K562 (cell line): ENCODE data around the gene BDNF. TPM values are rescaled to one million over a fixed set of nuclear protein-coding genes. Genes with fewer than 3 reads are reported as not detected.
"Not testable (repeated sequence)": the region's sequence is repeated elsewhere in the genome, so short reads cannot be mapped to it uniquely, and the experiment has no call there.

Source experiments
- ATAC-seq: fragments of 200-7000 bp; cut with Tn5 transposase; 3 replicates; pipeline ENCODE4 v1.9.1; 2020; ENCODE audit warnings: moderate library complexity
- BruUV-seq: library from RNA; stranded (reverse); fragments of 400-500 nt; replicated peaks from 2 replicates; lab custom pipeline; 2021; lab: Mats Ljungman, UMichigan
- CTCF ChIA-PET: fragments of 300-600 bp; formaldehyde crosslinking; extraction: SDS; loops from one replicate; lab custom pipeline; 2021; ENCODE audit warnings: low intra/inter-chr PET ratio; lab: Yijun Ruan, JAX
- POLR2A ChIA-PET: fragments of 300-600, 350-650 bp; sonication (Branson Sonifier 250); formaldehyde crosslinking; extraction: SDS; loops from one replicate; lab custom pipeline; 2021; ENCODE audit warnings: antibody characterized with exemption, inconsistent platforms; lab: Yijun Ruan, JAX
- DNase-seq, 4 experiments: peaks; one replicate each; pipeline versions ENCODE4 v3.0.0 to v3.0.0-alpha.2; 2011 to 2018; ENCODE audit warnings: low spot score in 3 of 4, mixed read lengths in 3 of 4; ENCODE audit errors: extremely low read depth in 1 of 4
- FAIRE-seq: peaks from 2 replicates; lab custom pipeline; 2011; peaks lifted over from hg19 to GRCh38; lab: Jason Lieb, UNC
- H2AFZ ChIP-seq: 2 replicates; pipeline ENCODE4 v1.6.0; 2011; ENCODE audit warnings: low read depth, low read length, control low read depth, inconsistent platforms
- H3K27ac ChIP-seq: fragments of 200-600 bp; 3 replicates; pipeline ENCODE4 v1.8.0; 2011; ENCODE audit warnings: low read depth, mild to moderate bottlenecking, control low read depth, inconsistent platforms, low read length, moderate library complexity, mixed read lengths; ENCODE audit errors: extremely low read depth
- H3K27me3 ChIP-seq, 2 experiments: fragments of 300-600 bp in 1 of 2; 2 replicates in 1 of 2; 3 replicates in 1 of 2; pipeline versions ENCODE4 v1.6.0 to v1.8.0; 2011; ENCODE audit warnings: inconsistent platforms in 2 of 2, low read length in 2 of 2, mild to moderate bottlenecking in 1 of 2, mixed read lengths in 1 of 2, moderate library complexity in 1 of 2; ENCODE audit not compliant: control insufficient read depth in 2 of 2, insufficient read depth in 2 of 2
- H3K36me3 ChIP-seq: fragments of 300-600 bp; 3 replicates; pipeline ENCODE4 v1.8.0; 2011; ENCODE audit warnings: mild to moderate bottlenecking, low read length, inconsistent platforms; ENCODE audit not compliant: control insufficient read depth, insufficient read depth
- H3K4me1 ChIP-seq, 2 experiments: fragments of 200-600 bp in 1 of 2; replicated peaks in 1 of 2; 2 replicates in 1 of 2; 3 replicates in 1 of 2; pipeline versions ENCODE4 v1.5.1 to v1.8.0; 2011; ENCODE audit warnings: inconsistent platforms in 2 of 2, low read length in 2 of 2, mild to moderate bottlenecking in 1 of 2, mixed read lengths in 1 of 2, moderate library complexity in 1 of 2; ENCODE audit not compliant: control insufficient read depth in 2 of 2, insufficient read depth in 2 of 2
- H3K4me2 ChIP-seq: 2 replicates; pipeline ENCODE4 v1.6.1; 2011; ENCODE audit warnings: low read length, control low read depth, inconsistent platforms, mixed read lengths; ENCODE audit not compliant: insufficient read depth
- H3K4me3 ChIP-seq: fragments of 200-600 bp; sonication (generic), shearing (Covaris generic); 2 replicates; pipeline ENCODE4 v1.5.1; 2016; ENCODE audit warnings: control low read depth, inconsistent platforms
- H3K79me2 ChIP-seq: fragments of 200-600 bp; 3 replicates; pipeline ENCODE4 v1.8.0; 2011; ENCODE audit warnings: low read length, inconsistent platforms; ENCODE audit not compliant: control insufficient read depth, insufficient read depth
- H3K9ac ChIP-seq, 2 experiments: 2 replicates each; pipeline versions ENCODE4 v1.6.0 to v1.6.1; 2011; ENCODE audit warnings: low read depth in 2 of 2, low read length in 2 of 2, control low read depth in 1 of 2, inconsistent platforms in 1 of 2, mild to moderate bottlenecking in 1 of 2, mixed read lengths in 1 of 2; ENCODE audit not compliant: insufficient read depth in 1 of 2
- H3K9me1 ChIP-seq: one replicate; pipeline ENCODE4 v1.6.0; 2011; ENCODE audit warnings: inconsistent platforms, mild to moderate bottlenecking, low read length, moderate library complexity; ENCODE audit not compliant: control insufficient read depth, insufficient read depth
- H3K9me3 ChIP-seq: replicated peaks from 2 replicates; pipeline ENCODE4 v1.5.1; 2011; ENCODE audit warnings: low read depth, low read length, inconsistent platforms; ENCODE audit not compliant: control insufficient read depth, insufficient read depth
- H4K20me1 ChIP-seq: replicated peaks from 2 replicates; pipeline ENCODE4 v1.6.1; 2011; ENCODE audit warnings: low read length, inconsistent platforms, mixed read lengths; ENCODE audit not compliant: control insufficient read depth, insufficient read depth
- WGBS: fragments of 100-300 bp; shearing (Covaris generic); methylation state at CpG from one replicate; pipeline ENCODE4 v1.1.6; 2016; ENCODE audit warnings: low coverage, mixed read lengths; ENCODE audit not compliant: insufficient coverage; ENCODE audit errors: missing lambda C conversion rate; 5-methylcytosine and 5-hydroxymethylcytosine counted together
- in situ Hi-C: fragments of 300-500 bp; cut with MboI; formaldehyde crosslinking; loops from 4 replicates; pipeline ENCODE4 v1.15.0; 2018; ENCODE audit warnings: inconsistent platforms, mixed read lengths
- intact Hi-C: fragments of 100-400 bp; cut with micrococcal nuclease; formaldehyde crosslinking; loops from 2 replicates; pipeline ENCODE4 v1.14.2; 2022
- polyA plus RNA-seq, 8 experiments: library from polyadenylated mRNA; depleted of rRNA in 4 of 8; stranded (reverse) in 5 of 8; unstranded in 3 of 8; fragments of >200 nt; fragmentation: Nextera tagmentation in 2 of 8; fragmentation: Illumina TruSeq in 1 of 8; extraction: Ambion mirVana in 2 of 8; extraction: Trizol in 1 of 8; gene quantifications; 2 replicates each; pipeline versions ENCODE4 v1.2.1 to v1.2.3, GENCODE V29; 2011 to 2014; ENCODE audit warnings: inconsistent platforms in 1 of 8, missing spikeins in 1 of 8
- total RNA-seq, 7 experiments: library from RNA; depleted of rRNA in 6 of 7; stranded (reverse); fragments of >200 nt in 6 of 7; fragmentation: Illumina TruSeq in 2 of 7; extraction: Trizol in 2 of 7; gene quantifications; 2 replicates each; pipeline versions ENCODE4 v1.2.1 to v1.2.3, GENCODE V29; 2011 to 2021; ENCODE audit warnings: low replicate concordance in 1 of 7

Gene BDNF
- total and polyA plus RNA-seq, 9 of the 15 experiments (the other 6 are each of a cell fraction or from before 2014, with no cell fraction given): 0.04 TPM; not detected in 8

GRCh38 chr11:27634282-27634681, 66.0 kb downstream of the BDNF start:
- H3K4me1 ChIP-seq, H3K9me1 ChIP-seq, intact Hi-C loops, H3K4me2 ChIP-seq, H3K79me2 ChIP-seq, in situ Hi-C loops, H2AFZ ChIP-seq, H3K36me3 ChIP-seq, H3K27ac ChIP-seq, H3K9me3 ChIP-seq, BruUV-seq, H4K20me1 ChIP-seq, CTCF ChIA-PET, FAIRE-seq, POLR2A ChIA-PET, ATAC-seq, DNase-seq, H3K27me3 ChIP-seq, H3K4me3 ChIP-seq, H3K9ac ChIP-seq: not testable (repeated sequence)
- WGBS: 0% methylated on average over 9 of the region's 10 CpGs

- H3K4me2 ChIP-seq, ATAC-seq, H3K79me2 ChIP-seq, H3K4me1 ChIP-seq, H3K4me3 ChIP-seq, H4K20me1 ChIP-seq, CTCF ChIA-PET, intact Hi-C loops, H3K9ac ChIP-seq, BruUV-seq, DNase-seq, H3K36me3 ChIP-seq, FAIRE-seq, H3K9me3 ChIP-seq, H3K9me1 ChIP-seq, in situ Hi-C loops, H3K27me3 ChIP-seq, H2AFZ ChIP-seq, H3K27ac ChIP-seq: not testable (repeated sequence)
- 0% methylated on average over 4 of the region's 5 CpGs for WGBS
- POLR2A ChIA-PET: interaction anchor here (0.7 kb wide), 1 partner anchor 218 kb away, joined by 3 read pairs; no protein-coding TSS in a partner anchor
Measured at GRCh38 chr11:27629023-27629422, 71.2 kb downstream of the BDNF start.
